ENCODE data around the gene TOGARAM2. TPM values are rescaled to one million over a fixed set of nuclear protein-coding genes. Genes with fewer than 3 reads are reported as not detected.

The TOGARAM2 gene
- 0.13 TPM in 1 of 2 replicates, not detected in the other for total RNA-seq

DNA sequence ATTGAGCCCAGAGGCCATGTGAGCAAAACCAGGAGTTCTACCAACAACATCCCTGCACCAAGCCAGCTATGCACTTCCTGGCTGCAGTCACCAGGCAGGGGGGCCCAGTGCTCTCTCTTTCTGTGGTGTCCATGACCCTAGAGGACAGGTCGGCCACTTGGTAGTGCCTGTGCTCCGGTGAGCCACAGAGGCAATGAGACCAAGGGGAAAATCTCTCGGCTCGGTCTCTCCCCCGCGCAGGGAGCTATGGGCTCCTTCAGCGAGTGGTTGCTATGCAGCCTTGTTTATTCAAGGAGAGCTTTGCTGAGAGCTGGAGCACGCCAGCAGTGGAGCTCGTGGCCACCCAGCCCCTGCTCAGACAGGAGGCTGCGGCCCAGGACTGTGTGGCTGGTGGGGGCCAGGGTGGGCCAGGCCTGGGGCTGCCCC lies at the start of gene TOGARAM2:
Gene TOGARAM2, plus strand, starts transcription at position 283 of the 426 bp plus-strand sequence. CDS start 13,537 bp downstream, outside the sequence.

DNA sequence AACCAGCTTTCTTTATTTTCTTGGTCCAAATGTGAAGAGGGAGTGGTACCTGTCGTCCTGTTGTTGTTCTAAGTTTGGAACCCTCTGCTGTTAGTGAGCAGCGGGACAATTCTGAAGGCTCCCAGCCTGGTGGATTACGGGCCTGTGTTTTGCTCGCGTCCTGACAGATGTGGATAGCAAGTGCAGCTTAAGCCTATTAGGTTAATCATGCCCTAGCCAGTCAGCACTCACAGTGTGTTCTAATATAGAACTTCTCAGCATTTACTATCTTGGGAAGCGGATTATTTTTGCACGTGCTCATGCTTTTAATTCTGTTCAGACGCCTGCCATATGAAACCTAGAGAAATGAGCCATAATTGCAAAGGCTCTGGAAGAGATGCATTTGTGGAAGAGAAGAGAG lies 93.3 kb downstream of the TOGARAM2 start, which contains the start of gene PCARE:
Gene PCARE, minus strand, starts transcription at position 113 of the 400 bp plus-strand sequence. CDS start 262 bp downstream, outside the sequence.

Other genes with a start within 250 kb of the TOGARAM2 start
- 78.7 and 105 TPM in 2 replicates for gene PPP1CB, start 229.5 kb upstream of the TOGARAM2 start, total RNA-seq
- gene SPDYA, start 170.5 kb upstream of the TOGARAM2 start, total RNA-seq = 0.32 and 1.3 TPM in 2 replicates
- 7.9 and 13.5 TPM in 2 replicates for gene TRMT61B, start 111.0 kb upstream of the TOGARAM2 start, total RNA-seq
- 38.4 and 110 TPM in 2 replicates for gene WDR43, start 86.6 kb upstream of the TOGARAM2 start, total RNA-seq
- gene PCARE, start 93.2 kb downstream of the TOGARAM2 start, total RNA-seq = not detected in 2 replicates
- 13.4 and 26.7 TPM in 2 replicates for gene CLIP4, start 134.1 kb downstream of the TOGARAM2 start, total RNA-seq